Cardiac muscle cell (in vitro differentiated cells and primary cell): ENCODE measurements around the gene RXRB. TPM values are rescaled to one million over a fixed set of nuclear protein-coding genes. Genes with fewer than 3 reads are reported as not detected.

Experiments
- DNase-seq, 2 donors: peaks; one replicate each; pipeline versions ENCODE4 v3.0.0 to v3.0.0-alpha.2; 2010 to 2017; ENCODE audit warnings: low read depth in 1 of 2, low spot score in 1 of 2
- H3K27ac ChIP-seq: fragments of 200-600 bp; sonication (generic); 2 replicates; pipeline ENCODE4 v1.5.1; 2016
- H3K27me3 ChIP-seq: fragments of 200-600 bp; sonication (generic); 2 replicates; pipeline ENCODE4 v1.6.0; 2016; ENCODE audit warnings: control low read depth
- H3K36me3 ChIP-seq: fragments of 200-600 bp; sonication (generic); 2 replicates; pipeline ENCODE4 v1.5.1; 2016; ENCODE audit warnings: control low read depth
- H3K4me1 ChIP-seq: fragments of 200-600 bp; sonication (generic); 2 replicates; pipeline ENCODE4 v1.8.1; 2017; ENCODE audit warnings: low read depth, mild to moderate bottlenecking, mixed run types
- H3K4me3 ChIP-seq: fragments of 200-600 bp; sonication (generic); 2 replicates; pipeline ENCODE4 v1.5.1; 2016; ENCODE audit warnings: mild to moderate bottlenecking
- H3K9me3 ChIP-seq: fragments of 200-600 bp; sonication (generic); 2 replicates; pipeline ENCODE4 v1.5.1; 2017; ENCODE audit warnings: low read depth, mild to moderate bottlenecking, control low read depth
- CTCF ChIP-seq: IDR thresholded peaks from 2 replicates; pipeline ENCODE4 v1.5.1; 2012; ENCODE audit warnings: low read depth, mild to moderate bottlenecking, low read length
- polyA plus RNA-seq: library from polyadenylated mRNA; unstranded; fragments of >200 nt; fragmentation: Nextera tagmentation; extraction: Ambion mirVana; gene quantifications from 2 replicates; pipeline ENCODE4 v1.2.1, GENCODE V29; 2016
- total RNA-seq: library from RNA; depleted of rRNA; stranded (reverse); fragments of >200 nt; gene quantifications from 2 replicates; pipeline ENCODE4 v1.2.3, GENCODE V29; 2016

The RXRB gene
- total RNA-seq (38.1 and 46.7 TPM in 2 replicates), polyA plus RNA-seq (37.8 and 39.6 TPM in 2 replicates)

DNA sequence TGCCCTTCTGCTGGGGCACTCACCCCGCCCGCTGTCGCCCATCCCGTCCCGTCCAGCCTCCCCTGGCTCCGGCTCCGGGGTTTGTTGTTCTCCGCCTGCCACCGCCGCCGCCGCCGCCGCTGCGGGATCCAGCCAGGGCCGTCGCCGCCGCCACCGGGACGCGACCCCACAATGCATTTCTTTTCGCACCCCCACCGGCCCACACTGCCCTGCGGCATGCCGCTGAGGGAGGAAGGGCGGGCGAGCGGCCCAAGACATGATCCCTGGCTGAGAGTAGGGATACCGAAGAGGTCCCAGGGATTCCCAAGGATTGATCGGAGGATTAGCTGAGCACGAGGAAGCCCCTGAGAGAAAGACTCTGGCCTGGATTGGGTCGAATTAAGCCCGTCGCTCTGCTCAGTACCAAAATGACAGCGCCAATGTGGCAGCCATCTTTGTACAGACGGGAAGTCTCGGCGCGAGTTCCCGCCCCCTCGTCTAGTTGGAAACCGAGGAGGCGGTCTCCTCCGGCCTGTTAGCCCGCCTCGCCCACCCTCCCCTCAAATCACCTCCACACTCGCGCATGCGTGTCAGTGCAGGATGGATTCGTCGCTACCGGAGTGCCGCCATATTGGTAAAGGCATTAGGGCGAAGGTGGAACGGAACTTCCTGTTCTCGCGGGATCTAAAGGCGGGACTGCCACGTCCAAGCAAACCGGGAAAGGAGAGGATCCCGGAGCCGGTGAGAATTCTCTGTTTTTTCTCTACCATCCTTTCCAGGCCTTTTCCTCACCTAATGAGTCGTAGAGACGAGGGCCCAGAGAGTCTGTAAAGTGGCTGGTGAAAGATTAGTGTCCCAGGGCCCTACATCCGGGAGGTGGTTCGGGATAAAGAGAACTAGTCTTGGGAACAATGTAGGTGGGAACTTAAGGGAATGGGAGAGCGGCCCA, at the start of gene RXRB, which contains the start of gene SLC39A7:
Gene RXRB (minus strand): TSS at position 447 of the 928 bp plus-strand sequence. CDS start 189 bp downstream, at position 258.
Gene SLC39A7 (plus strand): TSS at position 649 of the 928 bp plus-strand sequence. CDS start 379 bp downstream, outside the sequence.
- Histone ChIP-seq H3K36me3 (peaks cover 17% of the 10 kb centered on the region), H3K27me3 (no peaks in the 10 kb centered on the region), H3K4me3 (peak within 1 kb of the TSS; percentile 66), H3K9me3 (no peaks in the 10 kb centered on the region), H3K4me1 (peaks cover 17% of the 10 kb centered on the region), H3K27ac (peak within 1 kb of the TSS; percentile 95)
- no peak for TF ChIP-seq CTCF
- peak; percentile 99 to 100 for DNase-seq

GRCh38 chr6:33249732-33250630, 49.5 kb upstream of the RXRB start:
- no peaks in the 10 kb centered on the region for H3K4me1 ChIP-seq
- H3K27ac ChIP-seq, result peak overlapping the region; percentile 77
- H3K9me3 ChIP-seq, result no peaks in the 10 kb centered on the region
- peak in 1 of 2 donors; percentile 69 for DNase-seq
- H3K36me3 ChIP-seq, result no peaks in the 10 kb centered on the region
- peak overlapping the region; percentile 45 for H3K4me3 ChIP-seq
- TF ChIP-seq CTCF, result no peak
- peaks cover 5% of the 10 kb centered on the region for H3K27me3 ChIP-seq

DNA sequence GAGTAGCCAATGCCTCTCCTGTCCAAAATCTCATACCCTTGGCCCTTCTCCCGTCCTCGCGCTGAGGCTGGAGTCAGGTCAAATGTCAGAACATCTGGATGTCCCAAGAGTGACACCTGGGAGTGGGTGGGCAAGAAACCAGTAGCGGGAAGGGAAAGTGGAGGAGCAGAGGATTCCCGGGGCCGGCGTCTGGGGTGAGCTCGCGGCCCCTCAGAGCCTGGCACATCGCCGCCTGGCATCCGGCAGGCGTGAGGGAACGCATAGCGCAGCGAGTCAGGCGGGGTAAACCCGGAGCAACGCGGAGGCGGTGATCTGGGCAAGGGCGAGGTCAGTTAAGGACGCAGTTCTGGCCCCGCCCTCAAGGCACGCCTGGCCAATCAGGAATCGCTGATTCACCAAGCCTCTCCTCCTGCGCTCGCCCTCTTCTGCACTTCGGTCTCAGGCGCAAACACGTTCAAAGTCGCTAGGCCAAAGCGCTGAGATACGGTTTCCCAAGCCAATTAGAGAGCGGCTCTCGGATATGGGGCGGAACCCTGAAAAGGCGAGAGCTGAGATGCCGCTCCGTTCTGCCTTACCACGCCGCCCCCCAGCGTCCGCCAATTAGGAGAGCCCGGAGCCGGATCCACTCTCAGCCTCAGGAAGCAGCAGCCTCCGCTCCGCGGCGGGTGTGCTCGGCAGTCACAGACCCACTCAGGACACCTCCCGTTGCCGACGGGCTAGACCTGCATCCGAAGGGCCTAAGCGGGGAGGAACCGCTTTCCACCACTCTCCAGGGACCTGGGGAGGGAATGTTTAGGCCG, 48.7 kb upstream of the RXRB start:
- Histone ChIP-seq H3K27ac (peak overlapping the region; percentile 77), H3K4me3 (peak overlapping the region; percentile 45), H3K27me3 (peaks cover 5% of the 10 kb centered on the region), H3K9me3 (no peaks in the 10 kb centered on the region), H3K4me1 (no peaks in the 10 kb centered on the region), H3K36me3 (no peaks in the 10 kb centered on the region)
- peak; percentile 99 to 100 for DNase-seq
- TF ChIP-seq CTCF, result peak; percentile 14

GRCh38 chr6:33248643-33248931, 48.1 kb upstream of the RXRB start:
- no peak for TF ChIP-seq CTCF
- Histone ChIP-seq H3K9me3 (no peaks in the 10 kb centered on the region), H3K36me3 (no peaks in the 10 kb centered on the region), H3K4me1 (no peaks in the 10 kb centered on the region), H3K27me3 (peaks cover 5% of the 10 kb centered on the region), H3K27ac (no peak overlapping the region), H3K4me3 (peak overlapping the region; percentile 45)
- peak in 1 of 2 donors; percentile 61 for DNase-seq
